NOMO-1 (cell line): ENCODE measurements around the gene FHIT.

Source experiments
- DNase-seq, 2 experiments: peaks; one replicate each; lab custom pipeline; 2025; ENCODE audit not compliant: unreplicated experiment in 2 of 2; lab: John Stamatoyannopoulos, UW

Gene FHIT

GRCh38 chr3:60391292-60391691 lies 860.0 kb downstream of the FHIT start:
- no peak for DNase-seq

GRCh38 chr3:60388731-60389130 lies 862.5 kb downstream of the FHIT start:
- no peak for DNase-seq

GRCh38 chr3:60386306-60386705 lies 864.9 kb downstream of the FHIT start:
- peak; percentile 49 to 94 for DNase-seq

GRCh38 chr3:60384341-60384740 lies 866.9 kb downstream of the FHIT start:
- no peak for DNase-seq

- DNase-seq: no peak
Measured at GRCh38 chr3:60383345-60383744, 867.9 kb downstream of the FHIT start.

DNA sequence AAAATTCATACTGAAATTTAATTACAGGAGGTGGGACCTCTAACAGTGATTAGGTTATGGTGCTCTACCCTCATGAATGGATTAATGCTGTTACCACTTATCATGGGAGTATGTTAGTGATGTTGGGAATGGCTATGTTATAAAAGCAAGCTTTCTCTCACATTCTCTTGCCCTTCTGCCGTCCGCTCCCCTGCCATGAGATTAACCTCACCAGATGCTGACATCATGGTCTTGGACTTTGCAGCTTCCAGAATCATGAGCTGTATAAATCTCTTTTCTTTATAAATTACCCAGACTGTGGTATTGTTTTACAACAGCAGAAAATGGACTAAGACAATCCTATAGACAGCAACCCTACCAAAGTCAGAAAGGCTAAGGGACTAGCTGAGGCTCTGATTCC lies 884.8 kb downstream of the FHIT start:
- no peak for DNase-seq

DNA sequence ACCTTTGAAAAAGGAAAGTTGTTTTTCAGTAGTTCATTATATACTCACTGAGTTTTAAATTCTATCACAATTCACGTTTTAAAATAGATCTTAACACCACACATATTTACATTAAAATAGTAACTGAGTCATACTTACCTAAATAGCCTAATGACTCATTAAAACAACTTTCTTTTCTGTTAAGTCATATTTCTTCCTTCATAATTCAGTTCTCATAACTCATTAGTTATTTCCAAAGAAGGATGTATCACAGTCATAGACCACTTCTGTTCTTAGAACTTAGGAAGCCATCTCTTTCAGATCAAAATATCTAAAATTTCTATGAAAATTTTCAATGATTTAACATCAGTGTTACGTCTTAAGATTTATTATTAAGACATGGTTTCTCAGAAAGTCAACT lies 885.9 kb downstream of the FHIT start:
- peak in 1 of 2 experiments; percentile 77 for DNase-seq

GRCh38 chr3:60364475-60364874 lies 886.8 kb downstream of the FHIT start:
- DNase-seq: no peak

DNA sequence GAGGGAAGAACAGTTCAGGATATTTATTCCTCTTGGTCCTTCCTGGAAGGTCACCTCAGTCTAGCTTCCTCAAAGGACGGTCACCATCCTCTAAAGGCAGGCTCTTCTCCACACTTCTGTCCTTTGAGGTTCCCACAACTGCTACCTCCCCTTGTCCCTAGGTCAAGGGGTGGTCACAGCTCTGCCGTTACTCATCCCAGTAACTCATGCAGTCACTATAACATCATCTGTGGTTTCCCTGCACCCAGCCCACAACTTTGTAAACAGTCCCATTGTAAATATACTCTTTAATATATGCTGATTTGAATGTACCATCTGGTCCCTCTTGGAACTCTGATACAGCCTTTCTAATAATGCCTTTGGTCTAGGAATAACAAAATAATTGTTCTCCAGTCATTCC lies 887.4 kb downstream of the FHIT start:
- DNase-seq: no peak

- DNase-seq: no peak
Measured at GRCh38 chr3:60355825-60356224, 895.4 kb downstream of the FHIT start.

DNA sequence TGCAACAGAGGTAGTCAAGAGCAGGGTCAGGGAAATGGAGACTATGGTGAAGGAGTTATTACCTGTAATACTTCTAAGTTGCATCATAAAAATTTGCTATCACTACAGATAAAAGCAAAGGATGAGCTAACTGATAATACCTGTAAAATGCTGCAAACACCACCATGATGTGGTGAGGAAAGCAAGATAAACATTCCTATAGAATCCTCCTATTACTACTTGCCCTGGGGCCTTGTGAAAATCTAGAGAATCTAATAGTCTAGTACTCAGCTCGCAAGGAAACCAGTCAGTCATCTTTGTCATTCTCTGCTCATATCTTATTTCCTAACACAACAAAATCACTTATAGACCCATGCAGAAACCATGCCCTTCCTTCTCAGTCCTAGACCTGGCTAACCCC lies 899.8 kb downstream of the FHIT start:
- no peak for DNase-seq

DNA sequence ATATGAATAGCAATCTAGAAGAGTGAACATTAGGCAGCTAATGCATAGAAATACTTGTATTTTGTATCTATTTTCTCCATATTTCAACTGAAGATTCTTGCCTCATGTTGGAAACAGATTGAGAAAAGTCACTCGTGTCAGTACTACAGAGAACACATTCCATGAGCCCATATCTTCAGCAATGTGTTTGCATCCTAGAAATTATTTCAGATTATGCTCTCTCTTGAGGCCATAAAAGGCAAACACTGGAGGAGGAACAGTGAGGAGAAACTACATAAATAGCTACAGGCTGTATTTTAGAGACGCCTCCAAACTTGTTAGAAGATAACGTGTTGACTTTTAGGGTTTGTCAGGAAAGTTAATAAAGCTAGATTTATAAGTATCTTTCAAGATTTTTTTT lies 906.9 kb downstream of the FHIT start:
- no peak for DNase-seq

DNA sequence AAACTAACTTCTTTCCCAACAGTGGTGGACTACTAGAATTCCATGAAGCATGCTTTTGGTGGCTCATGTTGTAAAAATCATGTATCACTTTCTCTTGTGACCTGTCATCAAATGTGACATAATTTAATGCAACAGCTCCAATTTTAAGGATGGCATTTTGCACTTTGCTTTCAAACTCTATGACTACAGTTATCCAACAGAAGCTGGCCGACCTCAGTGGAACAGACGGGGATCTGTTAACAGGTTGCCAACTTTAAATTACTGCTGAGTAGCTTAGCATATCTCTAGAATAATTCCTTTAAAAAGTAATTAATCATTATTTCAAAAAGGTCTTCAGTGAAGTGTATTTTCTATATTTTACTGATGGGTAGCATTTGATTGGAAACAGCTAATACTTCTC lies 907.4 kb downstream of the FHIT start:
- DNase-seq: no peak

DNA sequence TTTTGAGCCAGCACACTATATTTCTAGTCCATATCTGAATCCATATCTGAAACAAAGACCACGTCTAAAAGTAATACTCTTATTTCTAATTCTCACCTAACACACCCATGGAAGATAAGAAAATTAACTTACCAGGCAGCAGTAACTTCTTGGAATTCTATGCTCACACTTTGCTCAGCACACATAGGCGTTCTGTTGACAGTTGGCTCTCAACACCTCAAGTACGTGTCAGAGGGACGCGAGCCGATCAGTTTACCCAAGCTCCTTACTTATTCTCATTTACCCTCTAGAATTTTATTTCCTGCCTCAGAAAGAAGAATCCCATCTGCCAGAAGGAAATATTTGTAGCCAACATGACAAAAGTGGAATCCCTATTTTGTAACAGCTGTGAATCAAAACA lies 911.9 kb downstream of the FHIT start:
- DNase-seq: no peak

DNA sequence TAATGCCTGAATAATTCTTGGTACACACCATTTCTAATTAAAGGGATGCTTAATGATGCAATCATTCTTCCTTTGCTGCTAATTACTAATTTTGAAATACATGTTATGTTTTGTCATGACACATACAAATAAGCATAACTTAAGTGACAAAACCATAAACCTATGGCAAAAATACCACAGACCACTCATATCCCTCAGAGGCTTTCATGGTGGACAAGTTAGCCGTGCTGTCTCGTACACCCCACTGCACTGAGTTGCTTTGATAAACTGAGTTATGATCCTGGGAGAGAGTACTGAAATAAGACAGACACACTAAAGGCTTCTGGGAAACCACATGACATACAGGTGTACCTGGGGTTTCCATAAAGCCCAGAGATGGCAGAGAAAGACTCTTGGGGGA lies 913.8 kb downstream of the FHIT start:
- DNase-seq: no peak

GRCh38 chr3:60336061-60336460 lies 915.2 kb downstream of the FHIT start:
- no peak for DNase-seq

DNA sequence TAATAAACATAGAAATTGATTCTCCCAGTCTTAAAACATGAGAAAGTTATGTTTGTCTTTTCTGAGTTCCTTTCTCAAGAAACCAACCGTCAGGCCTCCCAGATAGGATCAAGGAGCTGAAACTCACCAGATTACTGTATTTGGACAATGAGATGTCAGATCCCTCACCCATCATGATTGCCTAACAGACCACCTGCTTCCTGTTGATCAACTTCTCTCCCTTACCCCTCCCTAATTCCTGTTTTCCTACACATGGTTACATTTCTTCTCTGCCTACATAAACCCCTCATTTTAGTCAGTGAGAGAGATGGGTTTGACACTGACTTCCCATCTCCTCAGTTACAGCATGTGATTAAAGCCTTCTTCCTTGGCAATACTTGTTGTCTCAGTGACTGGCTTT lies 917.5 kb downstream of the FHIT start:
- peak; percentile 34 to 71 for DNase-seq

DNA sequence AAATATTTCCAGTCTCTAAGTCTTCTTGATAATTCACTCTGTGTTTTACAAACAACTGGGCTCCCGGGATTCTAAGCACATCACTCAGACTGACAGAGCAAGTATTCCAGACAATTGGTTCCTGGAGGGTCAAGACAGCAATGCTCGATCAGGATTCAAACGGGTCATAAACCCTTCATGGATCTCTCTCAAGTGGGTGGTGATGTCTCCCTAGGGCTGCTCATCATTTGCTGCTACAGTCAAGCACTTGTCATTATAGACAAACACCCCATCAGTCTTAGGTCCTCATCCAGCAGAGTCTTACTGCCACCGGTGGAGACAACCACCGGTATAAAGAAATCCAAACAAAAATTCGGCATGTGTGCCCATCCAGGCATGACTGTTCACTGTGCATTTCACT lies 921.1 kb downstream of the FHIT start:
- no peak for DNase-seq

DNA sequence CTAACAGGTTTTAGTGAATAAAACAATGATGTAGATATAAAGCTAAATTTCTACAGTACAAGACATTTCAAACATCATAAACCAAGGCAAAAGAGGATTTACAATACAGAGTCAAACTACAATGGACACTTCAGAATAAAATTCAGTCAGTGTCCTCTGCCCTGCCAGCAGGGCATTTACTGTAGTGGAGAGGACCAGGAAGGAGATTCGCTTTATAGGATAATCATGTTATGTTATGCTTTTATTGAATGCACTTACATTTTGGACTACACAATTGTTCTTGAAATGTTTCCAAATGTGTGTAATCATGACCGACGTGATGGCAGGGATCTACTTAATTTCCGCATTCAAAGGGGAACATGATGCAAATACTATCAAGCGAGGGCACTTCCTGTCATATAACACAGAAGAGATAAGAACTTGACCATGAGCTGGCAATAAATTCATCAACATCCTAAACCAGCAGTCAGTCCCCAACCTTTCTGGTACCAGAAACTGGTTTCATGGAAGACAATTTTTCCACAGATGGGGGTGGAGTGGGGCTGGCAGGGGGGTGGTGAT lies 925.6 kb downstream of the FHIT start:
- no peak for DNase-seq

- DNase-seq: no peak
Measured at GRCh38 chr3:60323651-60324050, 927.6 kb downstream of the FHIT start.

DNA sequence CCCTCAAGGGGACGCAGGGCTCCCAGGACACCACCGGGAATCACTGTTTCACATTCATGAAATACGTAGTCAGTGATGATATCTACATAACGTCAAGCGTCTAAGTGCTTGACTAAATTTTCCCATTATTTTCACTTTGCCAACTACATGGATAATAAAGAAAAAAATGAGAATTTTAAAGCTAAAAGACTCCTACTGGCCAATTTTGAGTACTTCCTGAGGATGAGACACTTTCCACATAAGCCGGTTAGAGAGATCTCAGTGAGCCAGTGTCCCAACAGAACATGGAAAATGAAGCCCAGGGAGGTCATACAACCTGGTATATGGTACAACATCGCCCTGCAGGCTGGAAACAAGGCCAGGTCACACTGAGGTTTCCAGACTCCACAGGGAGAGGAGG lies 928.1 kb downstream of the FHIT start:
- no peak for DNase-seq

- no peak for DNase-seq
Measured at GRCh38 chr3:60322298-60322856, 928.9 kb downstream of the FHIT start.

- DNase-seq: no peak
Measured at GRCh38 chr3:60319179-60319858, 931.9 kb downstream of the FHIT start.
